GM19455 (cell line): Measurements from ENCODE around the gene KIF23.
"Not testable (repeated sequence)": the region's sequence is repeated elsewhere in the genome, so short reads cannot be mapped to it uniquely, and the experiment has no call there.

ENCODE experiments used
- ATAC-seq: cut with Tn5 transposase; IDR thresholded peaks from one replicate; pipeline ENCODE4 v1.9.1; 2021; ENCODE audit not compliant: unreplicated experiment

Gene KIF23

DNA sequence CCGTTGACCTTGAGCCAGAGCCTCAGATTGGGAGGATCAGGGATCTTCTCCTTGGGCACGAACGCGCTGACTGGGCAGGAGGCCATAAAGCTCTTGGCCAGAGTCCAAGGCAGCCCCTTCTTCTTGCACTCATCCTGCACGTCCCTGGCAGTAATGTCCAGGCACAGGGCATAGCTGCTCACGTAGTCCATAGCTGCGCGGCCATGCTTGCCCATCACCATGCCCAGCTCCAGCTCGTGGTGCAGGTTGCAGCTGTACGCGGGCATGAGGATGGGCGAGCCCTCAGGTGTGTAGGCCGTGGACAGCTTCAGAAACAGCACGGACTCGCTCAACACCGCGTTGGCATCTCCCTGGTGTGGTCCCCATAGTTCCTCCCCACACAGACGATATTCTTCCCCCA is 20.5 kb downstream of the KIF23 start:
- no peak for ATAC-seq

DNA sequence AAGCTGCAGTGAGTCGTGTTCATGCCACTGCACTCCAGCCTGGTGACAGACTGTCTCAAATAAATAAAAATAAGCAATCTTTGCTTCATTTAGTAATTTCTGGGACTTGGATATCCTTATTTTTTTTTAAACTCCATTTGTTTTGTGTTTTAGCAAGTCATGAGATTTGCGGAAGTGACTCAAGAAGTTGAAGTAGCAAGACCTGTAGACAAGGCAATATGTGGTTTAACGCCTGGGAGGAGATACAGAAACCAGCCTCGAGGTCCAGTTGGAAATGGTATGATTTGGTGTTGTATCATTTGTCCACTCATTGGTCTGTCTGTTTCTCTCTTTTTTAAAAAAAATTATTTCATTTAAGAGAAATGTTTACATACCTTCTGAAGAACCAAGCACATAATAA is 21.8 kb downstream of the KIF23 start:
- ATAC-seq = no peak

DNA sequence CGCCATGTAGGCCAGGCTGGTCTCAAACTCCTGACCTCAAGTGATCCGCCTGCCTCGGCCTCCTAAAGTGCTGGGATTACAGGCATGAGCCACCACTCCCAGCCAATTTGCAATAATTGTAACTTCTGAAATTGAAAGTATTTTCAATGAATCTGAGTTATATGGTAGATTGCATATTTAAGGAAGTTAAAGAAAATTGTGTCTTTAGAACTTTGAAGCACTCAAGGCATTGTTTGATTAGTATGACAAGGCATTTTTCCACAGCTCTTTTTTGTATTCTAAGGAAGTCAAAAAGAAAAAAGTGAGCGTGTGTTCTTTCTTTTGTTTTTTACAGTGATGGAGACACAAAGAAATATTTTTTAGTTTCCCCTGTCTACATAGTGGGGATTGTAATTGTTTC is 22.8 kb downstream of the KIF23 start:
- ATAC-seq = no peak

DNA sequence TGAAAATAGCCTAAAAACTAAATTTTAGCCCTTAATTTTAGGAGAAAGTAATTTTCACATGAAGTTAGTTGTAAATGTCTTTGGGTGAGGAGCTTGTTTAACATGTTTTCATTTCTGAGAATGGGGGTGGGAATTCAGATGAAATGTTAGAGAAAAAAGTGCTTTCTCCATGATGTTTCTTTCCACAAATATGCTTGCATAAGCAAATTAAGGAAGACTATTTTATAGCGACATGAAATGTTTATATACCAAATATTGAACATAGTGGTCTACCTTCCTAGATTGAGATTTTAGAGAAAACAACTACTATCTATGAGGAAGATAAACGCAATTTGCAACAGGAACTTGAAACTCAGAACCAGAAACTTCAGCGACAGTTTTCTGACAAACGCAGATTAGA is 25.5 kb downstream of the KIF23 start:
- no peak for ATAC-seq

DNA sequence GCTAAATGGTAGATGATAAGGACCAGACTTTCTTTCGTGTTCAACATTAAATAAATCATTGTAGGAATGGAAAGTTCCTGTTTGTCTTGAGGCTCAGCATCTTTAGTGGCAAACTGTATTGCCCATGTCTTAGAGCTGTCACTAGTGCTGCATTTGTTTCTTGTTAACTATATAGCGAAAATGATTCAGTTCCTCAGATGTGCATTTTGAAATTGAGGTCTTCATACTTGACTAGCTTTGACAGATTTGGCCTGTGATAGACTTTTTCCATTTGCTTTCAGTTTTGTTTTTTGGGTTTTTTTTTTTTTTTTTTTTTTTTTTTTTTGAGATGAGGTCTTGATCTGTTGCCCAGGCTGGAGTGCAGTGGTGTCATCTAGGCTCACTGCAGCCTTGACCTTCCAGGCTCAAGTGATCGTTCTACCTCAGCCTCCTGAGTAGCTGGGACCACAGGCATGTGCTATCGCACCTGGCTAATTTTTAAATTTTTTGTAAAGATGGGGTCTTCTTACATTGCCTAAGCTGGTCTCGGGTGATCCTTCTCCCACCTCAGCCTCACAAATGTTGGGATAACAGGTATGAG is 29.0 kb downstream of the KIF23 start:
- ATAC-seq = no peak

DNA sequence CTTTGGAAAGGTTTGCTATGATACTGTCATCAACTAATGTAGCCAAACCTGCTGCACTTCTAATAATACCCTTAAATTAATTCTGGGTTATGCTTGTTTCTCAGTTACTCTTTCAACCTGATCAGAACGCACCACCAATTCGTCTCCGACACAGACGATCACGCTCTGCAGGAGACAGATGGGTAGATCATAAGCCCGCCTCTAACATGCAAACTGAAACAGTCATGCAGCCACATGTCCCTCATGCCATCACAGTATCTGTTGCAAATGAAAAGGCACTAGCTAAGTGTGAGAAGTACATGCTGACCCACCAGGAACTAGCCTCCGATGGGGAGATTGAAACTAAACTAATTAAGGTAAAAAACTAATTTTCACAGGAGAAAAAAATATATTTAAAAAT is 30.5 kb downstream of the KIF23 start:
- no peak for ATAC-seq

DNA sequence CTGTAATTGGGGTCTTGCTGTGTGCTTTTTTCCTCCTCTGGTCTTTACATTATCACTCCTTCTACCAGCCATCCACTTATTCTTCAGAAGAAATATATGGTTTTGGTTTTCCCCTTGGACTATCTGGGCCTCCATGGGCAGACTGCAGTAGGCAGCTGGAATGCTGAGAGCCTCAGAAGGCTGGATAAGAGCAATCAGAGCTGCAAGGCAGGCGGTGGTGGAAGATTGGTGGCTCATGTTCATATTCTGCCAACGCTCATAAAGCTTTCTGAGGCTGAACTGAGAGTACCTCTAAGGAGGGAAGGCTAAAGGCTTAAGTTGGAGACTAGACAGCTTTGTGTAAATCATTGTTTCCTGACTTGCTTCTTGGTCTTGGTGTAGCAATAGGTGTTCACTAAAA is 32.8 kb downstream of the KIF23 start:
- no peak for ATAC-seq

DNA sequence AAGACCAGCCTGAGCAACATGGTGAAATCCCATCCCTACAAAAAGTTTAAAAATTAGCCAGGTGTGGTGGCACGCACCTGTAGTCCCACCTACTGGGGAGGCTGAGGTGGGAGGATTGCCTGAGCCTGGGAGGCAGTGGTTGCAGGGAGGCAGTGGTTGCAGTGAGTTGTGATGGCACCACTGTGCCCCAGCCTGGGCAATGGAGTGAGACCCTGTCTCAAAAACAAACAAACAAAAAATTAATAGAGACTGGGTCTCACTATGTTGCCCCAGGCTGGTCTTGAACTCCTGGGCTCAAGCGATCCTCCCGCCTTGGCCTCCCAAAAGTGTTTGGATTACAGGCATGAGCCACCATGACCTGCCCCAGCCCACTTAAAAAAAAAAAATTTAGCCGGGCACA is 36.1 kb downstream of the KIF23 start:
- ATAC-seq = not testable (repeated sequence)

DNA sequence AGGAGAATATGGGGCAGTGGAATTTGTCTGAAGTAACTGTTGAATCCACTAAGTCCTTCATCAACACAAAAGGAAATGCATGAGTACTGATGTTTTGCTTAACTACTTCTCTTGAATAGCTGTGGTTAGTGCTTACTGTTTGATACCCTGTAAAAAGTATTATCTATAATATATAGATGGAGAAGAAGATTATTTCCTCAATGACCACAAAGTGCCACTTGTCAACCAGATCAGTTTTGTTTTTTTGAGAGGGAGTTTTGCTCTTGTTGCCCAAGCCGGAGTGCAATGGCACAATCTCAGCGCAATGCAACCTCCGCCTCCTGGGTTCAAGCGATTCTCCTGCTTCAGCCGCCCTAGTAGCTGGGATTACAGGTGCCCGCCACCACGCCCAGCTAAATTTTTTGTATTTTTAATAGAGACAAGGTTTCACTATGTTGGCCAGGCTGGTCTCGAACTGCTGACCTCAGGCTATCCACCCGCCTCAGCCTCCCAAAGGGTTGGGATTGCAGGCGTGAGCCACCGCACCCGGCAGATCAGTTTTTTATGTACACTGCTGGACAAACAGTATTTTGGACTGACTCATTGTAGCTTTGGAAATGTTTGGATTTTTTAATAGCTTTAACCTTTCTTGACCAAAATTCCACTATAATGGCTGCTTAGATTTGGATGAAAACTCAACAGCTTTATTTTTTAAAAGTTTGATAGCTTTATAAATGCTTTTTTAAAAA is 37.0 kb downstream of the KIF23 start:
- ATAC-seq = no peak

DNA sequence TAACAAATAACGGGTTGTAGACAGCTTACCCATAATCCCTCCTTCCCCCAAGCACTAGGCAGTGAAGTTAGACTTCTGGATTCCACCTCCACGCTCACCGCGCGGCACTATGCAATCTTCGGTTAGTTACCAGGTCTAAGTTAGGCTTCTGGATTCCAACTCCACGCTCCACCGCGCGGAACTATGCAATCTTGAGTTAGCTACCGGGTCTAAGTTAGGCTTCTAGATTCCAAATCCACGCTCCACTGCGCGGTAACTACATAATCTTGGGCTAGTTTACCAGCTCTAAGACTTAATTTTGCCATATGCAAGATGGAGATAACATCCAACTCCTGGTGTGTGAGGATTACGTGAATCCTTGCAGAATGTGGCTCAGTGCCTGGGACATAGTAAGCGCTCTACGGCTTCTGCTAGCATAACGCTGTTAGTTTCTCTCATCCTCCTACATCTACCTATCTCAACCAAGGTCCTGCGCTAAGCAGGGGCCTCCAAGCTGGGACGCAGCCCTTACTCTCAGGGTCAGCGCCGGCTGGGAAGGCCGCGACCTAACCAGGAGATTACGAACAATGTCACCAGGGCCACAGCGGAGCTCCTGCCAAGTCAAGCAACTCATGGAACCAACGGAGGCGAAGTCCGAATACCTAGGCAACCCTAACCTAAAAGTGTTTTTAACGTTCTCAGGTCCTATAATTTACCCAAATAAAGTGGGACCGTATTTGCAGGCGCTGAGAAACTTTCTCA is 38.0 kb downstream of the KIF23 start:
- peak; percentile 38 for ATAC-seq

DNA sequence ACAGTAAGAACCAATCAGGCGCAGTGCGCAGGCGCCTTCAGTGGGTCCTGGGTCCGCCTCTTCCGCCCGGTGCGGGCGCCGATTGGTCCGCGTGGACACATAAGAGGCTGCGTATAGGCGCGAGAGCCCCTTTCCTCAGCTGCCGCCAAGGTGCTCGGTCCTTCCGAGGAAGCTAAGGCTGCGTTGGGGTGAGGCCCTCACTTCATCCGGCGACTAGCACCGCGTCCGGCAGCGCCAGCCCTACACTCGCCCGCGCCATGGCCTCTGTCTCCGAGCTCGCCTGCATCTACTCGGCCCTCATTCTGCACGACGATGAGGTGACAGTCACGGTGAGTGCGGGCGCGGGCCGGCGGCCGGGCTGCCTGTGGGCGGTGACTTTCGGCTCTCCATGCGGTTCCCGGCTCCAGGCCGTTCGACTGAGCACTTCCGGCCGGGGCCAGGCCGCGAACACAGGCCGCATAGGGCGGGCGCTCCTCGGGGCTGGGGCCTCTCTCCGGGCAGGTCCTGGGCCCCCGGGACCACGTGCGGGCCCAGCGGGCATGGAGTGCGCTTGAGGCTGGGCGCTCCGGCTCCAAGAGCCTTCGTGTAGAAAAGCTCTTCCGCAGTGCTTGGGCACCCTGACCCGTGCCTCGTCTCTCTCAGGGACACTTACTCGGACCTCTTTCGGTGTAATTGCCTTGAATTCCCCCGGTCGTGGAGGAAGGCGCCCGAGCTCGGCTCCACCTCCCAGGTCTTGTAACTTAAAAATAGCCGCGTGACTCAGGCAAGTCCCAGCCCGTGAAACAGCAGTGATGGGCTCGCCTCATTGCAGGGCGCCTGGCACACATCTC is 38.8 kb downstream of the KIF23 start, which contains the start of gene RPLP1:
TSS of gene RPLP1 (plus strand) at position 127 of the 830 bp plus-strand sequence. CDS start at position 258, 131 bp downstream.
- ATAC-seq = peak; percentile 79

DNA sequence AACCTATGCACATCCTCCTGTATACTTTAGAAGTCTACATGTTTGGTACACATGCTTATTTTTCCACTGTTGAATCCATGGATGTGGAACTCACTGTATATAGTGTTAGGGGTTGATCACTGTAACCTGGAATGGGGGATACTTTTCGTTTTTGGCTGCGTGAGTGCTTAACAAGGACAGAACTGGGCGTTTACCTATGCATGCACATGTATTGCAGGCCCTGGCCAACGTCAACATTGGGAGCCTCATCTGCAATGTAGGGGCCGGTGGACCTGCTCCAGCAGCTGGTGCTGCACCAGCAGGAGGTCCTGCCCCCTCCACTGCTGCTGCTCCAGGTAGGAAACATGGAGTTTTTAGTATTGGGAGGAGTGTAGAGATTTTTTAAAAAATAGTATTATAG is 40.8 kb downstream of the KIF23 start:
- no peak for ATAC-seq

DNA sequence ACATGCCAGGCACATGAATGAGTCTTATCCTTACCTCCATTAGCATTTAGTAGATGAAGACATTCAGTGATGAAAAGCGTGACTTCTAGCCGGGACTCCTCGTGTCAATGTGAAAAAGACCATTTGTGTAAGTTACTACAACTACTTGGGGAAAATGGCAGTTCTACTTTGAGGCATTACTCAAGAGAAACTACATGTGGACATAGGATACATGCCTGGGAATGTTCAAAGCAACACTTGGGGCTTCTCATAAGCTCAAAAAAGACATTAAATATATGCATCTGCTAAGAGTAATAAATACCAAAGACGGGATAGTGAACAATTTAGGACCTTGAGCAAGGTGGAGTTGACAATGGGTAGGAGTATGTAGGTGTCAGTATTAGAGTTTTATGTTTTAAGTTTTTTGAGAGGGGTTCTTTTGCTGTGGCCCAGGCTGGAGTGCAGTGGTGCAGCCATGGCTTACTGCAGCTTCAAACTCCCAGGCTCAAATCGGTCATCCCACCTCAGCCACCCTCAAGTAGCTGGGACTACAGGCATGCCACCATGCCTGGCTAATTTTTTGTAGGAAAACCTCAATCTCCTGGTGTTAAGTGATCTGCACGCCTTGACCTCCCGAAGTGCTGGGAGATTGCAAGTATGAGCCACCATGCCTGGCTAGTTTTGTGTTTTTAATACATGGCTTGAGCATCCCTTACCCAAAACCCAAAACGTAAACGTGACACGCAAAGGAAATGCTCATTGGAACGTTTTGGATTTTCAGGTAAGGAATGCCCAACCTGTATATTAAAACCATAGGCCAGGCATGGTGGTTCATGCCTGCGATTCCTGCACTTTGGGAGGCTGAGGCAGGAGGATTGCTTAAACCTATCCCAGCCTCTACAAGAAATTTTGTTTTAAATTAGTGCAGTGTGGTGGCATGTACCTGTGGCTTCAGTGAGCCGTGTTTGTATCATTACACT is 42.3 kb downstream of the KIF23 start:
- ATAC-seq = no peak

DNA sequence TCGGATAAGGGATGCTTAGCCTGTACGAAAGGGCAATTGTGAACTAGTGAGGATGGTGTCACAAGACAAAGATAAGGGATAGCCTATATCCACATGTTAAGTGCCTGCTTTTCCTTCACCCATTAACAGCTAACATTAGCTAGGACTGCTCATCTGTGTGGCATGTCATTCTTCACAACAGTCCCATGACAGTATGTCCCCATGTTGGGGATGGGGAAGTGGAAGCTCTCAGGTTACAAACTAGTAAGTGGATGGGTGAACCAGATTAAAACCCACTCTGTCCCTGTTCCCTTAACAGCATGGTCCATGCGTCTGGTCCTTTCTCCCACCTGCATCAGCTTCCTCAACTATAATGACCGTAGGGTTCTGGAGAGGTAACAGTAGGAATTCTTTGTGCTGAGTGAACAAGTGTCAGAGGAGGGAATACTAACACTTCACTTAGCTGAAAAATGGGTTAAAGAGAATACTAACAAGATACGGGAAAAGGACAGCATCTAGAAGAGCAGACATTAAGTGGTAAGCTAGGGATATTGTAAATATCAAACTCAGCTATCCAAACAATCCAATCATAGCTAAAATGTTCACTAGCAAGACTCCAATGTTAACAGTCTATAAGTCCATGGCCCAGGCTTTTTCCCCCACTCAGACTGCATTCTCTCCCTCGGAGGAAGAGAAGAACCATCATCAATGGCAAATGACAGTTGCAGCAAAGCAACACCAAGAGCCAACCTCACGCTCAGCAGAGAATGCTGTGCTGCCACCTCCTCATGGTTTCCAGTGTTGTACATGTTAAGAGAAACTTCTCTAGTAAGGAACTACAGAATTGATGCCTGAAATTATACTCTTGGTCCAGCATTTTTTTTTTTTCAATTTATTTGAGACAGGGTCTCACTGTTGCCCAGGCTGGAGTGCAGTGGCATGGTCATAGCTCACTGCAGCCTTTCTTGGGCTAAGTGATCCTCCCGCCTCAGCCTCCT is 43.4 kb downstream of the KIF23 start:
- no peak for ATAC-seq

DNA sequence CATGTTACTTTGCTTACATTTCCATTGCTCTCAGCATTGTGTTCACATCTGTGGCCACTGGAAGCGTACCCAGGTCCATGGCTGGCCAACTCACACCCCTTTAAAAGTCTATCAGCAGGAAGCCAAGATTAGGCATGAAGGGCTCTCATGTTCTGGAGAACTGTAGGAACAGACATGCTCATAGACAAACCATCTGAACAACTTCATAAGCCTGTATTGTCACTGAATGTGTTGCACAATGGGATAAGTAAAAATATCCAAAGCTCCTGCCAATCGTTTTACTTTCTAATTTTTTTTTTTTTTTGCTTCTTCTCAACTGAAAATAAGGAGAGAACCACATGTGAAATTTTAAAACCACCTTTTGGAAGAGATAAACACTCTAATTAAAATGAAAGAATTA is 44.9 kb downstream of the KIF23 start:
- no peak for ATAC-seq

DNA sequence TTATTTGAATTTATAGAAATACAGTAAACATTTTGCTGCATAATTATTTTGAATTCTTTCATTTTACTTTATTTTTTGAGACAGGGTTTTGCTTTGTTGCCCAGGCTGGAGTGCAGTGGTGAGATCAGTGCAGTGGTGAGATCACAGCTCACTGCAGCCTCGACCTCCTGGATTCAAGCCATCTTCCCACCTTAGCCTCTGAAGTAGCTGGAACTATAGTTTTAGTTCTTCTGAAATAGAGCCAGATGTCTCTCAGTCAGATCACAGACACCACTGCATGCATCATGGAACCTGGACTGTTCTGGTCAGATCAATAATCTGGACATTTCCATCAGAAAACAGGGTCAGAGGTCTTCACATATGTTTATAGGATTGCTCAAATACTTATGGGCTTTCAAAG is 46.3 kb downstream of the KIF23 start:
- no peak for ATAC-seq

DNA sequence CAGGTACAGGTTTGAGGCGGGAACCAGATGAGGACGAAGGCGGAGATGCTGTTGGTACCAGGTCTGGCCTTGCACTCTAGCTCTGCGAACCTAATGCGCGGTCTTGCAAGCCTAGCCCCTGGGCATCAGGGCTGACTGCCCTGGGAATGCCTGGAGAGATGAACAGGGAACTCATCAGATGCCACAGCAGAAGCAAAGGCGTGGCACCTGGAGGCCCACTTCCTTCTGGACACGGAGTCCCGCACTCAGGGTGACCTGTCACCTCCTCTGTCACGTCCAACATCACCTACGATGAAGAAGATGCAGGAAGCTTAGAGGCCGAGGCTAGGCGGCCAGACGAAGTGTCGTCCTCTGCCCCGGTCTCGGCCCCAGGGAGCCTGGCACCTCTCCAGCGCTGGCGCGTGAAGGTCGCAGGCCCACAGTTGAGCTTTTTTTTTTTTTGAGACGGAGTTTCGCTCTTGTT is 47.9 kb downstream of the KIF23 start:
- no peak for ATAC-seq

DNA sequence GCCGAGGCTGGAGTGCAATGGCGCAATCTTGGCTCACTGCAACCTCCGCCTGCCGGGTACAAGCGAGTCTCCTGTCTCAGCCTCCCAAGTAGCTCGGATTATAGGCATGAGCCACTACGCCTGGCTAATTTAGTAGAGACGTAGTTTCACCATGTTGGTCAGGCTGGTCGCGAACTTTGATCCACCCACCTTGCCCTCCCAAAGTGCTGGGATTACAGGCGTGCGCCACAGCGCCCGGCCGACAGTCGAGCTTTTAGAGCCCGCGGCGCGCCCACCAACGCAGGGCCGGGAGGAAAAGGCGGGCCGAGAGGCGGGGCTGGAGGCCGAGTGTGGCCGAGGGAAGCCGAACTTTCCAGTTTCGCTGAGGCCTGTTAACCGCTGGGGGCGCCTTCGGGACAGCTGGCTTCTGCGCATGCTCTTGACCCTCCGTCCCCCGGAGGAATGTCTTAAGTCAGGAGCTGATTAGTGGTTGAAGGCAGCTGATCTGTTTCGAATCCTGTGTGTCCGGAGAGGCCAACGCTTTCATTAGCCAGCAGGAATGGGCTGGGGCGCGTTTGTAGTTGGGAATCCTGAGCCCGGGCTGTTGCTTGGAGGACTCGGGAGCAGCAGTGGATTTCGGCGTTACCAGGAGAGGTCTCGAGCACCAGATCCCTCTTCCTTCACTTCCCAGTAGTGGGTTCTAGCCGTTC is 48.5 kb downstream of the KIF23 start:
- peak; percentile 89 for ATAC-seq
